HepG2 (cell line): Measurements from ENCODE around the gene PRSS36. TPM values are rescaled to one million over a fixed set of nuclear protein-coding genes. Genes with fewer than 3 reads are reported as not detected.

ENCODE experiments used
- AFF4 ChIP-seq: sonication (generic); formaldehyde crosslinking; IDR thresholded peaks from 2 replicates; pipeline ENCODE4 v1.4.0; 2020; ENCODE audit warnings: missing genetic modification reagents
- HHEX ChIP-seq: IDR thresholded peaks from 2 replicates; pipeline ENCODE4 v1.6.1; 2016; ENCODE audit warnings: control low read depth
- HNRNPH1 ChIP-seq: fragments of 200-400 bp; formaldehyde crosslinking; optimal IDR thresholded peaks from 2 replicates; pipeline ENCODE3; 2017; ENCODE audit warnings: mild to moderate bottlenecking, low read depth, low read length
- IRF9 ChIP-seq: sonication (generic); formaldehyde crosslinking; IDR thresholded peaks from 2 replicates; pipeline ENCODE4 v1.8.0; 2022; ENCODE audit warnings: missing genetic modification reagents, mild to moderate bottlenecking, borderline replicate concordance
- JDP2 ChIP-seq: sonication (generic); formaldehyde crosslinking; IDR thresholded peaks from 2 replicates; pipeline ENCODE4 v1.8.1; 2022; ENCODE audit warnings: missing genetic modification reagents, borderline replicate concordance
- NAIF1 ChIP-seq: sonication (generic); formaldehyde crosslinking; IDR thresholded peaks from 2 replicates; pipeline ENCODE4 v1.5.0; 2020; ENCODE audit warnings: mild to moderate bottlenecking, missing genetic modification reagents, borderline replicate concordance
- NFKB2 ChIP-seq: sonication (generic); formaldehyde crosslinking; IDR thresholded peaks from 2 replicates; pipeline ENCODE4 v1.4.0; 2020; ENCODE audit warnings: missing genetic modification reagents, borderline replicate concordance
- NR0B2 ChIP-seq: sonication (generic); formaldehyde crosslinking; IDR thresholded peaks from 2 replicates; pipeline ENCODE4 v1.4.0; 2020; ENCODE audit warnings: mild to moderate bottlenecking, missing genetic modification reagents
- RBM22 ChIP-seq: fragments of 200-400 bp; formaldehyde crosslinking; optimal IDR thresholded peaks from 2 replicates; pipeline ENCODE3; 2017; ENCODE audit warnings: mild to moderate bottlenecking, low read length, moderate library complexity
- SKIL ChIP-seq: sonication (generic); formaldehyde crosslinking; IDR thresholded peaks from 2 replicates; pipeline ENCODE4 v1.8.0; 2022; ENCODE audit warnings: missing genetic modification reagents, mild to moderate bottlenecking, moderate library complexity, borderline replicate concordance
- SPEN ChIP-seq: sonication (generic); formaldehyde crosslinking; IDR thresholded peaks from 2 replicates; pipeline ENCODE4 v1.5.1; 2020; ENCODE audit warnings: low read depth, mild to moderate bottlenecking, missing genetic modification reagents
- TP53 ChIP-seq: sonication (generic); formaldehyde crosslinking; conservative IDR thresholded peaks from 2 replicates; pipeline ENCODE4 v1.4.0; 2020; ENCODE audit warnings: missing genetic modification reagents
- ZBTB26 ChIP-seq: IDR thresholded peaks from 2 replicates; pipeline ENCODE4 v1.6.1; 2016; ENCODE audit warnings: missing compliant biosample characterization, missing genetic modification reagents, borderline replicate concordance
- ZBTB7B ChIP-seq: sonication (generic); formaldehyde crosslinking; IDR thresholded peaks from 2 replicates; pipeline ENCODE4 v1.4.0; 2020; ENCODE audit warnings: missing genetic modification reagents
- ZNF619 ChIP-seq: sonication (generic); formaldehyde crosslinking; IDR thresholded peaks from 2 replicates; pipeline ENCODE4 v1.4.0; 2020; ENCODE audit warnings: mild to moderate bottlenecking, missing genetic modification reagents
- polyA plus RNA-seq, 8 experiments: library from polyadenylated mRNA; depleted of rRNA in 3 of 8; stranded (reverse) in 7 of 8; unstranded in 1 of 8; fragments of >200 nt; fragmentation: Illumina TruSeq in 4 of 8; extraction: Trizol in 4 of 8; gene quantifications; 2 replicates each; pipeline versions ENCODE4 v1.2.1 to v1.2.3, GENCODE V29; 2011 to 2016; ENCODE audit warnings: low read depth in 4 of 8, missing spikeins in 1 of 8, mixed read lengths in 1 of 8; ENCODE audit not compliant: insufficient read depth in 1 of 8
- total RNA-seq, 5 experiments: library from RNA; depleted of rRNA; stranded (reverse); fragments of >200 nt; fragmentation: Illumina TruSeq; extraction: Trizol; gene quantifications; 2 replicates each; pipeline ENCODE4 v1.2.3, GENCODE V29; 2016; ENCODE audit warnings: low read depth in 1 of 5

Gene PRSS36
- total and polyA plus RNA-seq, 2 of the 13 experiments (the other 11 are each of a cell fraction or from before 2014, with no cell fraction given) = 1.5 to 2.1 TPM

- TF ChIP-seq SKIL (CRISPR knock-in tag) (peak; percentile 67; the same call in 1 of the 2 replicates), SPEN (CRISPR knock-in tag) (peak; percentile 92), ZNF619 (CRISPR knock-in tag) (no peak), HNRNPH1 (no peak), RBM22 (no peak), ZBTB26 (CRISPR knock-in tag) (no peak), AFF4 (CRISPR knock-in tag) (0 out of 2 replicates have a peak, but pooled peaks have one; percentile 31), IRF9 (CRISPR knock-in tag) (peak; percentile 91; the same call in 1 of the 2 replicates), JDP2 (CRISPR knock-in tag) (no peak), NR0B2 (CRISPR knock-in tag) (no peak), HHEX (CRISPR knock-in tag) (no peak), NAIF1 (CRISPR knock-in tag) (no peak), TP53 (CRISPR knock-in tag) (no peak), ZBTB7B (CRISPR knock-in tag) (peak; percentile 69), NFKB2 (CRISPR knock-in tag) (peak; percentile 80; the same call in 1 of the 2 replicates)
Observed at GRCh38 chr16:31108035-31108793, 41.7 kb downstream of the PRSS36 start, which contains the start of gene BCKDK (continued).
